ENCODE data around the gene TADA2B.

Gene TADA2B

DNA sequence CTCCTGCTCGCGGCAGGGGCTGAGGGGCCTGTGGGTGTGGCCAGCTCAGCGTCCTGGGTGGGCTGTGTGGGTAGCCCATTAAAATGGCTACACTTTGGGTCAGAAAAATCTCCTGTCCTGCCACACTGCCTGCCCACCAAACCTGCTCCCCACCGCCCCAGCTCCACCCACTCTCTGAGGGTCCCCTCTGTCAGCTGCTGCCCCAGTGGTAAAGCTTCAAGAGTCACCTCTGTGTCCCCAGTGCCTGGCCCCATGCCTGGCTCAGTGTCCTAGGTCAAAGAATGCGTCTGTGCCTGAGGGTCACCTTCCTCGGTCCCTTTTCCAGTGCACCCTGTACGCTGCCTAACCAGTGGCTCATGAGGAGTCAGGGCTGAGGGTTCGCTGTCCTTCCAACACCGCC lies 24.9 kb upstream of the TADA2B start:
- DNase-seq, result no peak

DNA sequence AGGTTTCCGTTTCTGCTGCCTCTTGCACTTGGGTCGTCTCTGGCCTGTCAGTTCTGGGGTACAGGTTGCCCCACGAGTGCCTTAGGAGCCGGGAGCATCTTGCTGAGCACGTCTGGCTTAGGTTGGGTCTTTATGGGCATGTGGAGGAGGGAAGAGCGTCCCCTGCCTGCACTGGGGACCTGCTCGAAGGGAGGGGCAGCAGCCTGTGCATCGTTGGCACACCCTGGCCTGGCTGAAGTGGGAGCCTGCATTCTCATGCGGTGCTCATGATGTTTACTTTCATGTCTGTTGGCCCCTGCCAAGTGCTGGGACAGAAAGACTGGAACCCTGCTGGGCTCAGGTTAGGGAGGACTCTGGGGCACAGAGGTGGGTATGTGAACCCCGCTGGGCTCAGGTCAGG lies 23.8 kb upstream of the TADA2B start:
- no peak for DNase-seq

DNA sequence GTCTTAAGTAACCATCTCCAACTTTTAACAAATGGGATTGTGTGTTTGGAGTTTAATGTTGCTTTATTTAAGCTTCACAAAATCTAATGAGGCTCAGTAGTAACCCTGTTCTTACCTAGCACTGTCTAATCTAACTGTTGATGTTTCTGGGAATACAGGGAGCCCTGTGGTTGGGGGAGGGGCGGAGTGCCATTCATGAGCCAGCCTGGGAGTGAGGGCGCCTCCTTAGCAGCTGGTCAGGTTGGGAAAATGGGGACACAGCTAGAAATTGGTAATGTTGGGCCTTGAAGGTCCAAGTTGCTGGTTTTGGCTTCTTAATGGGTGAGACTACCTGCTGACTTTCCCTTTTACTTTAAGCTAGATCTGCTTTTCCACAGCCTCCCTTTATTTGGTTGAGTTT lies 22.9 kb upstream of the TADA2B start:
- no peak for DNase-seq

DNA sequence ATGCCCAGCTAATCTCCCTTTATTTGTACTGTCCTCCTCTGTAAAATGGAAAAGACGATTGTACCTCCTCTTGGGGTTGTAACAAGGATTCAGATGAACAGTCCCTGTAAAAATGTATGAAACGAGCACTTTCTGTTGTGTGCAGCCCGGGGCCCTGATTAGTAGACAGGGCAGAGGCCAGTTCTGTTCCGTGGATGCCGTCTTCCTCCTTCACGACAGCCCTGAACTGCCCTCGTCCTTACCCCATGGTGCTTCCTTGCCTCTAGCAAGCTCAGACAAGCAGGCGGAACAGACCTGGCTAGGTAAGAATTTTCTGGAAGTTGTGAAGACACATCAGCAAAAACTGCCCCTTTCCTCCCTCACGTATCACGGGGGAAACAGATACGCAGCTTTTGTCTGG lies 22.3 kb upstream of the TADA2B start:
- no peak for DNase-seq

GRCh38 chr4:7021355-7021754 lies 21.8 kb upstream of the TADA2B start:
- no peak for DNase-seq

GRCh38 chr4:7021930-7022664 lies 21.1 kb upstream of the TADA2B start:
- no peak for DNase-seq

DNA sequence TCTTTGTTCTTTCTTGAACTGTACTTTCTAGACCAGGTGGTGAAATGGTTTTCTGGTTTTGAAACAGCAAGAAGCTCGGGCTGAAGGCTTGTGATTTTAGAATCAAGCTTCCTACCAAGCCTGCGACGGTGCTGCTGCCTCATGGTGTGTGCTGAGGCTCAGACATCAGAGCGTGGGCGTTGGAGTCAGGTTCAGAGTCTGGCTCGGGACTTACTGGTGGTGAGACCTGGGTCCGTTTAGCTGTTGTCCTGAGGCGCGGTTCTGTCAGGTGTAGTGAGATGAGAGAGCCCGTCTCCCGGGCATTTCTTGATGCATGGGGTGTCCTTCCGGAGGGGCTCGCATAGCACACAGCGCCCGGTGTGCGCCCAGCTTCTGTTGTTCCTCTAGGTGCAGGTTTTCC lies 19.7 kb upstream of the TADA2B start:
- DNase-seq, result no peak

DNA sequence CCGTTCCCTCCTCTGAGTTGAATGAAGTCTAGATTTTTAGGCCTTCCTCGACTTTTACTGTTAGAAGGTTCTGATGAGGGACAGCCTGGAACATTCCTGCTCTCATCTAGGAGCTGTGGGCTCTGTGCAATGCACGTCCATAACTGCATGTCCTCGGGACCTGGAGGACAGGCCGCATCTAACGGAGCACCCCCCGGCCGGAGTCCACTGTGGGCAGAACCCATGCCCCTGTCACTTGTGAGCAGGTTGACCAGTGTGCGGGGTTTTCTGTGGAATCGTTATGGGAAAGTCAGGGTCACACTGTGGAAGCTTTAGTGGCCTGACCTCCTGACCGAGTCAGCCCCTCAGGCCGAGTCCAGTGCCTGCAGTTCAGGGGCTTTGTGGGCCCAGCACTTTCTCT lies 19.3 kb upstream of the TADA2B start:
- DNase-seq, result no peak

DNA sequence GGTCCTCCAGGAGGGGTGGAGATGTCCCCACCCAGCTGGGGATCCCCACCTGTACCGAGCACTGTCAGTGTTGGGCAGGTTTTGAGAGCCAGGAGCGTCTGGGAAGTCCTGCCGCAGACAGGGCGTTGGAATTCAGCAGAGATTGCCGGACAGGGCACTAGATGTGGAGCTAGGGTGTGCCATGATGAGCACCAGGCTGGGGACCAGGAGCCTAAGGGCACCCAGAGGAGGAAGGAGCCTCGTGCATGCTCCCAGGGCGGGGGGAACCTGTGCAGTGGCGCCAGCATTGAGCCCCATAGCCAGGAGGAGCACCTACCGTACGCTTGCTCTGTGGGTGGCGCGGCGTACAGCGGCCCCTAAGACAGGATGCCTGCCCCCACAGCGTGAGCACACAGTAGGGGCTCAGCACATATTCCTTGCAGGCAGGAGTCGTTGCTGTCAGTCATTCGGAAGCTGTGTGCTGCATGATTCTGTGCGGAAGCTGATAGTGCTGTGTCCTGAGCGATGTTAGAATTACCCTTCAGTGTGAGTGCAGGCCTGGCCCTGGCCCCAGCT lies 18.8 kb upstream of the TADA2B start:
- DNase-seq, result no peak

GRCh38 chr4:7025040-7025602 lies 18.1 kb upstream of the TADA2B start:
- no peak for DNase-seq

- DNase-seq, result no peak
Measured at GRCh38 chr4:7026107-7026506, 17.1 kb upstream of the TADA2B start.

DNA sequence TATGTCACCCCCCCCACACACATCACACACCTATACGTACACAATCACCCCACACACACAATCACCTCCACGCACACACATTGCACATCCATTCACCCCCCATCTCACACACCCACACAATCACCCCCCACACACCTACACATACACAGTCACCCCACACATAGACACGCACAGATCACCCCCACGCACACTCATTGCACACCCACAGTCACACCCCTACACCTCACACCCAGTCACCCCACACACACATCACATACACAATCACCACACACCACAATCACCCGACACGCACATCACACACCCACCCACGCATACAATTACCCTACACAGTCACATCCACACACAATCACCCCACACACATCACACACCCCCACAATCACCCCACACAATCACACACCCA lies 15.9 kb upstream of the TADA2B start:
- no peak for DNase-seq

DNA sequence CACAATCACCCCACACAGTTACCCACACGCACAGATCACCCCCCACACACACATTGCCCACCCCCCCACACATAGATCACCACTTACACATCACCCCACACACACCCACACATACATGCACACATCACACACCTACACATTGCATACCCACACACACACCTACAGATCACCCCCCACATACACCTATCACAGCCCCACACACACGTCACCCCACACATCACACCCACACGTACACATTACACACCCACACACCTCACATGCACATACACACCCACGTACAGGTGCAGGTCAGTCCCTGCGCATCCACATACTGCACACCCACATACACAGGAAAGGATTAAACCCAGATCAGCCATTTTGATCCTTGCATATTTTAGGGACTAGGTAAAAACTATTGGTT lies 15.3 kb upstream of the TADA2B start:
- no peak for DNase-seq

GRCh38 chr4:7029212-7029611 lies 14.0 kb upstream of the TADA2B start:
- DNase-seq, result no peak

- no peak for DNase-seq
Measured at GRCh38 chr4:7029921-7030320, 13.3 kb upstream of the TADA2B start.

- no peak for DNase-seq
Measured at GRCh38 chr4:7030856-7031255, 12.3 kb upstream of the TADA2B start.

GRCh38 chr4:7031558-7032449 lies 11.4 kb upstream of the TADA2B start:
- DNase-seq, result no peak

- DNase-seq, result no peak
Measured at GRCh38 chr4:7032596-7032995, 10.6 kb upstream of the TADA2B start.

- no peak for DNase-seq
Measured at GRCh38 chr4:7034262-7035081, 8.7 kb upstream of the TADA2B start.

DNA sequence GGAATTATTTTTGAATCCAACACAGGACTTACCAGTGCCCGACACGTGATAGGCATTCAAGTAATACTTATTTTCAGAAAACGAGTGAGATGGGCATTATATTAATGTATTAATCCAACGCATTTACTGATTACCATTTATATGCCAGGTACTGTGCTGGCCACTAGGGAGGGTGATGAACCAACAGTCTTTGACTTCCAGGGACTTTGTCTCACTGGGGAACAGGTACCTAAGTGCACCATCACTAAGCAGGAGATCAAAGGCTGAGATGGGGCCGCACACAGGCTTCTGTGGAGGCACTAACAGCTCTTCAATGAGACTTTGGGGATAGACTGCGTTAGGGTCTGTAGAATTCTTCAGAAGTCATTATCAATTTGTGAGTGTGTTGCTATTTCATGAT lies 5.7 kb upstream of the TADA2B start:
- no peak for DNase-seq

- DNase-seq, result no peak
Measured at GRCh38 chr4:7040765-7041164, 2.4 kb upstream of the TADA2B start.

- DNase-seq, result no peak
Measured at GRCh38 chr4:7041246-7041645, 1.9 kb upstream of the TADA2B start.

Data from NK-92 treated with Interleukin-12 subunit alpha and Interleukin-12 subunit beta, amount 100 ng/mL, for 24 hours (cell line).